ENCODE measurements around the gene CNTNAP2.

GRCh38 chr7:148163246-148163645 lies 2046.6 kb downstream of the CNTNAP2 start:
- TF ChIP-seq, protein P1, sequence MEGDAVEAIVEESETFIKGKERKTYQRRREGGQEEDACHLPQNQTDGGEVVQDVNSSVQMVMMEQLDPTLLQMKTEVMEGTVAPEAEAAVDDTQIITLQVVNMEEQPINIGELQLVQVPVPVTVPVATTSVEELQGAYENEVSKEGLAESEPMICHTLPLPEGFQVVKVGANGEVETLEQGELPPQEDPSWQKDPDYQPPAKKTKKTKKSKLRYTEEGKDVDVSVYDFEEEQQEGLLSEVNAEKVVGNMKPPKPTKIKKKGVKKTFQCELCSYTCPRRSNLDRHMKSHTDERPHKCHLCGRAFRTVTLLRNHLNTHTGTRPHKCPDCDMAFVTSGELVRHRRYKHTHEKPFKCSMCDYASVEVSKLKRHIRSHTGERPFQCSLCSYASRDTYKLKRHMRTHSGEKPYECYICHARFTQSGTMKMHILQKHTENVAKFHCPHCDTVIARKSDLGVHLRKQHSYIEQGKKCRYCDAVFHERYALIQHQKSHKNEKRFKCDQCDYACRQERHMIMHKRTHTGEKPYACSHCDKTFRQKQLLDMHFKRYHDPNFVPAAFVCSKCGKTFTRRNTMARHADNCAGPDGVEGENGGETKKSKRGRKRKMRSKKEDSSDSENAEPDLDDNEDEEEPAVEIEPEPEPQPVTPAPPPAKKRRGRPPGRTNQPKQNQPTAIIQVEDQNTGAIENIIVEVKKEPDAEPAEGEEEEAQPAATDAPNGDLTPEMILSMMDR (IDR thresholded peaks at IDR 0.05; ENCODE audit: insufficient read depth, low read length, poor library complexity, severe bottlenecking) = no peak
- TF ChIP-seq EZH2phosphoT487 (conservative IDR thresholded peaks at IDR 0.05; ENCODE audit: low read length) = no peak
